HepG2 (cell line): ENCODE data around the gene RDH16. TPM values are rescaled to one million over a fixed set of nuclear protein-coding genes. Genes with fewer than 3 reads are reported as not detected.
A peak's percentile ranks its signal among the peaks of the same experiment; 100 is the strongest.

Experiments used
- ATF7 ChIP-seq, 2 experiments: fragments of 450-650 bp in 1 of 2; sonication (generic) in 1 of 2; formaldehyde crosslinking in 1 of 2; IDR thresholded peaks; 2 replicates each; pipeline versions ENCODE4 v1.4.0 to v1.6.1; 2016 to 2020; ENCODE audit warnings: antibody characterized with exemption in 1 of 2, mild to moderate bottlenecking in 1 of 2, missing genetic modification reagents in 1 of 2
- CREM ChIP-seq, 2 experiments: sonication (generic) in 1 of 2; formaldehyde crosslinking in 1 of 2; IDR thresholded peaks; 2 replicates each; pipeline versions ENCODE4 v1.4.0 to v1.6.1; 2016 to 2020; ENCODE audit warnings: antibody characterized with exemption in 1 of 2, mild to moderate bottlenecking in 1 of 2, missing genetic modification reagents in 1 of 2
- FIP1L1 ChIP-seq: fragments of 200-400 bp; formaldehyde crosslinking; IDR thresholded peaks from 2 replicates; pipeline ENCODE4 v1.6.1; 2018; ENCODE audit warnings: low read depth, mild to moderate bottlenecking, low read length, moderate library complexity, borderline replicate concordance; ENCODE audit not compliant: insufficient read depth
- HDAC6 ChIP-seq: fragments of 200-600 bp; sonication (generic); IDR thresholded peaks from 2 replicates; pipeline ENCODE4 v1.7.0; 2017; ENCODE audit warnings: mild to moderate bottlenecking, antibody characterized with exemption, low read length, low read depth
- KAT7 ChIP-seq: IDR thresholded peaks from 2 replicates; pipeline ENCODE4 v1.6.1; 2018; ENCODE audit warnings: borderline replicate concordance, missing compliant biosample characterization
- KAT8 ChIP-seq: IDR thresholded peaks from 2 replicates; pipeline ENCODE4 v1.6.1; 2016; ENCODE audit warnings: missing genetic modification reagents, missing compliant biosample characterization
- MAFK ChIP-seq, 2 experiments: IDR thresholded peaks in 1 of 2; conservative IDR thresholded peaks in 1 of 2; 2 replicates each; pipeline ENCODE4 v1.6.1; 2011; ENCODE audit warnings: improper control_type of control experiment in 2 of 2, low read length in 2 of 2
- SNRNP70 ChIP-seq: fragments of 200-400 bp; formaldehyde crosslinking; IDR thresholded peaks from 2 replicates; pipeline ENCODE4 v1.6.1; 2017; ENCODE audit warnings: mild to moderate bottlenecking, low read depth, low read length, moderate library complexity
- TCF12 ChIP-seq, 2 experiments: fragments of 450-650 bp in 1 of 2; sonication (generic) in 1 of 2; formaldehyde crosslinking in 1 of 2; IDR thresholded peaks; 2 replicates each; pipeline versions ENCODE4 v1.6.1 to v1.8.0; 2017 to 2022; ENCODE audit warnings: antibody characterized with exemption in 1 of 2, mild to moderate bottlenecking in 1 of 2, missing genetic modification reagents in 1 of 2, moderate library complexity in 1 of 2
- ZBTB10 ChIP-seq: sonication (generic); formaldehyde crosslinking; IDR thresholded peaks from 2 replicates; pipeline ENCODE4 v1.4.0; 2020; ENCODE audit warnings: missing genetic modification reagents, borderline replicate concordance
- ZNF280B ChIP-seq: sonication (generic); formaldehyde crosslinking; IDR thresholded peaks from 2 replicates; pipeline ENCODE4 v1.5.0; 2020; ENCODE audit warnings: missing genetic modification reagents, mild to moderate bottlenecking, borderline replicate concordance
- ZNF562 ChIP-seq: sonication (generic); formaldehyde crosslinking; IDR thresholded peaks from 2 replicates; pipeline ENCODE4 v1.8.0; 2022; ENCODE audit warnings: missing genetic modification reagents, borderline replicate concordance
- ZNF629 ChIP-seq: sonication (generic); formaldehyde crosslinking; conservative IDR thresholded peaks from 2 replicates; pipeline ENCODE4 v1.5.0; 2020; ENCODE audit warnings: missing genetic modification reagents
- ZNF746 ChIP-seq: sonication (generic); formaldehyde crosslinking; IDR thresholded peaks from 2 replicates; pipeline ENCODE4 v1.8.0; 2022; ENCODE audit warnings: mild to moderate bottlenecking, missing genetic modification reagents
- ZNF780A ChIP-seq: sonication (generic); formaldehyde crosslinking; IDR thresholded peaks from 2 replicates; pipeline ENCODE4 v1.8.0; 2022; ENCODE audit warnings: mild to moderate bottlenecking, missing genetic modification reagents, moderate library complexity
- ZNF850 ChIP-seq: sonication (generic); formaldehyde crosslinking; conservative IDR thresholded peaks from 2 replicates; pipeline ENCODE4 v1.9.0; 2021; ENCODE audit warnings: mild to moderate bottlenecking, missing genetic modification reagents
- ZSCAN9 ChIP-seq: IDR thresholded peaks from 2 replicates; pipeline ENCODE4 v1.6.1; 2016; ENCODE audit warnings: borderline replicate concordance
- polyA plus RNA-seq, 8 experiments: library from polyadenylated mRNA; depleted of rRNA in 3 of 8; stranded (reverse) in 7 of 8; unstranded in 1 of 8; fragments of >200 nt; fragmentation: Illumina TruSeq in 4 of 8; extraction: Trizol in 4 of 8; gene quantifications; 2 replicates each; pipeline versions ENCODE4 v1.2.1 to v1.2.3, GENCODE V29; 2011 to 2016; ENCODE audit warnings: low read depth in 4 of 8, missing spikeins in 1 of 8, mixed read lengths in 1 of 8; ENCODE audit not compliant: insufficient read depth in 1 of 8
- total RNA-seq, 5 experiments: library from RNA; depleted of rRNA; stranded (reverse); fragments of >200 nt; fragmentation: Illumina TruSeq; extraction: Trizol; gene quantifications; 2 replicates each; pipeline ENCODE4 v1.2.3, GENCODE V29; 2016; ENCODE audit warnings: low read depth in 1 of 5
- TF ChIP-seq, protein P1 (sequence below): sonication (generic); formaldehyde crosslinking; IDR thresholded peaks from 2 replicates; pipeline ENCODE4 v1.4.0; 2020; ENCODE audit warnings: missing genetic modification reagents

RDH16 gene
- total and polyA plus RNA-seq, 2 of the 13 experiments (the other 11 are each of a cell fraction or from before 2014, with no cell fraction given), result 0.05 to 0.13 TPM

GRCh38 chr12:57001448-57001906, 44.1 kb upstream of the RDH16 start (continued):
- TF ChIP-seq, protein P1, sequence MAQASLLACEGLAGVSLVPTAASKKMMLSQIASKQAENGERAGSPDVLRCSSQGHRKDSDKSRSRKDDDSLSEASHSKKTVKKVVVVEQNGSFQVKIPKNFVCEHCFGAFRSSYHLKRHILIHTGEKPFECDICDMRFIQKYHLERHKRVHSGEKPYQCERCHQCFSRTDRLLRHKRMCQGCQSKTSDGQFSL (CRISPR knock-in tag), result no peak
- no peak for TF ChIP-seq ZNF850 (CRISPR knock-in tag)
- TF ChIP-seq ZSCAN9, result no peak; the same call in 1 of the 2 replicates
- no peak for TF ChIP-seq SNRNP70
- TF ChIP-seq KAT7, result 0 out of 2 replicates have a peak, but pooled peaks have one; percentile 50
- no peak for TF ChIP-seq FIP1L1
- TF ChIP-seq ZBTB10 (CRISPR knock-in tag), result no peak
- no peak for TF ChIP-seq ZNF629
- no peak for TF ChIP-seq HDAC6
- TF ChIP-seq ZNF562, result no peak
- TF ChIP-seq TCF12 (IDR thresholded peaks at IDR 0.05), result no peak
- no peak for TF ChIP-seq TCF12 (CRISPR knock-in tag; IDR thresholded peaks at IDR 0.05)
- no peak for TF ChIP-seq ATF7 (IDR thresholded peaks at IDR 0.05)
- TF ChIP-seq ATF7 (CRISPR knock-in tag; IDR thresholded peaks at IDR 0.05), result no peak
- TF ChIP-seq ZNF780A (CRISPR knock-in tag), result no peak
- no peak for TF ChIP-seq MAFK (conservative IDR thresholded peaks at IDR 0.05 in 1 of 2, IDR thresholded peaks at IDR 0.05 in 1 of 2; ENCODE audit: low read length in 2 of 2)
- no peak for TF ChIP-seq ZNF746 (CRISPR knock-in tag)
- TF ChIP-seq CREM (IDR thresholded peaks at IDR 0.05), result 0 out of 2 replicates have a peak, but pooled peaks have one; percentile 34
- no peak for TF ChIP-seq CREM (CRISPR knock-in tag; IDR thresholded peaks at IDR 0.05)
- 0 out of 2 replicates have a peak, but pooled peaks have one; percentile 32 for TF ChIP-seq ZNF280B
- TF ChIP-seq KAT8 (CRISPR knock-in tag), result peak; percentile 63; the same call in 1 of the 2 replicates
